GM21515 (cell line): ENCODE results near the gene WWTR1.

Source experiments
- ATAC-seq: cut with Tn5 transposase; IDR thresholded peaks from one replicate; pipeline ENCODE4 v1.9.1; 2021; ENCODE audit not compliant: unreplicated experiment

The WWTR1 gene

DNA sequence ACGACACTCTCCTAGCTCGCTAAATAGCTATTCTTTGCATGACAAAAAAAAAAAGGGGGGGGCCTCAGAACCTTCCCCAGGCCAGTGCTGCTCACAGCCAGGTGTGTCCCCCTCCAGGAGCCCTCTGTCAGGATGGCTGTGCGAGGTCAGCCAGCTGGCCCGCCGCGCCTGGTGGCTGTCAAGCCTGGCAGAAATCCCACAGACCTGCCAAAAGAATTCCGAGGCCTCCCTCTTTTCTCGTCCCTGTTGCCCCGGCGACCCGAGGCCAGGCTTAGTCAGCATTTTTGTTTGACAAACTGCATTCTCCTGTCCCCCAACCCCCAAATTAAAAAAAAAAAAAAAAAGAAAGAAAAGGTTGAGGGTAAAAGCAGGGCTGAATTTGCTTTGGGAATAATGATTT lies 121.4 kb downstream of the WWTR1 start:
- no peak for ATAC-seq

DNA sequence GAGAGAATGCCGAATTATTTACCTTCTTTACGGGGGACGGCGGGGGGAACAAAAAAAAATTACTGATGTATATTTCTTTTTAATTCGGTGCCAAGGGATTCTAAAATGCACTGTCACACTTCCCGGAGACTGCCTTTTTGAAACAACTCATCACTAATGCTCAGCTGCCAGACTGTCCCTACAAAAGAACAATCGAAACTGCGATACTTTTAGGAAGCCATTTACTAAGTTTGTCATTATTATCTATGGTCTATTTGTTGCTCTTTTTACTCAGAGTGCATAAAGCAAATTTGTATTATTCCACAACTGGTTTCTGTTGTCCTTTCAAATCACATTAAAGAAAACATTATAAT lies 122.5 kb downstream of the WWTR1 start:
- no peak for ATAC-seq

DNA sequence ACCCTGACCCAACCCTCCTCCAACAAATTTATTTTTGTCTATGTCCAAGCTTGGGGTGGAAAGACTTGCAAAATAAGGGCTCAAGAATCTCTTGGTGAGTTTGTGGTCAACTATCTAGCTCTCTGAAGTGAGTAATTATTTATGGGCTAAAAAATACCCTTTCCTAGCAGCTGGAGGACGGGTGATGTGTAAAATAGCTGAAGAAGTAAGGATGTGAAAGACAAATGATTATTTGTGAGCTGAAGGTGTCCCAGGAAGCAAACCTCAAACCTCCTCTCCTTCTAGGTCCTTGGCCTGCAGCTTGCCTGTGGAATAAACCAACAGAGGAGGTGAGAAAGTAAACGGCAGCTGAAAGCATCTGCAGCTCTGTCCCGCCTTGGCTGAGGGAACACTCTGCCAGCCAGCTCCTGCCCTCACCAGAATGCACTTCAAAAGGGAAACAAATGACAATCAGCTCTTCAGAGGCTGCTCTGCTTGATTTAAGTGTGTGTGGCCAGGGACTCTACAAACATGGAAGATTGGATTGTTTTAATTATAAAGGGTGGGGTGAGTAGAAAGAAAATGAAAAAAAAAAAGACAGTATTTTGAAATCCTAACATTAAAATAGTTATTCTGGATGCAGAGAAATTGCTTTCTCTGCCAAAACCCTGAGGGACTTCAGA lies 123.0 kb downstream of the WWTR1 start:
- ATAC-seq = no peak

DNA sequence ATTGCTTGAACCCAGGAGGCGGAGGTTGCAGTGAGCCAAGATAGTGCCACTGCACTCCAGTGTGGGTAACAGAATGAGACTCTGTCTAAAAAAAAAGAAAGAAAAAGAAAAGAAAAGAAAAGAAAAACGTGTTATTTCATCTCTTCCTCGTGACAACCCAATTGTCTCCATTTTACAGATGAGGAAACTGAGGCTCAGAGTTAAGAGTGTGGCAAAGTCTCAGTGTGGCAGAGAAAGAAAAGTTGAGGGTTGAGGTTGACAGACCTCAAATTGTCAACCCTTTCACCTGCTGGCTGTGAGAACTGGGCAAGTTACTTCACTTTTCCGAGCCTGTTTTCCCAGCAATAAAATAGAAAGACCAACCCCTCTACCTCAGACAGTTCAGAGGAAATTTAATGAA lies 123.7 kb downstream of the WWTR1 start:
- ATAC-seq = no peak

DNA sequence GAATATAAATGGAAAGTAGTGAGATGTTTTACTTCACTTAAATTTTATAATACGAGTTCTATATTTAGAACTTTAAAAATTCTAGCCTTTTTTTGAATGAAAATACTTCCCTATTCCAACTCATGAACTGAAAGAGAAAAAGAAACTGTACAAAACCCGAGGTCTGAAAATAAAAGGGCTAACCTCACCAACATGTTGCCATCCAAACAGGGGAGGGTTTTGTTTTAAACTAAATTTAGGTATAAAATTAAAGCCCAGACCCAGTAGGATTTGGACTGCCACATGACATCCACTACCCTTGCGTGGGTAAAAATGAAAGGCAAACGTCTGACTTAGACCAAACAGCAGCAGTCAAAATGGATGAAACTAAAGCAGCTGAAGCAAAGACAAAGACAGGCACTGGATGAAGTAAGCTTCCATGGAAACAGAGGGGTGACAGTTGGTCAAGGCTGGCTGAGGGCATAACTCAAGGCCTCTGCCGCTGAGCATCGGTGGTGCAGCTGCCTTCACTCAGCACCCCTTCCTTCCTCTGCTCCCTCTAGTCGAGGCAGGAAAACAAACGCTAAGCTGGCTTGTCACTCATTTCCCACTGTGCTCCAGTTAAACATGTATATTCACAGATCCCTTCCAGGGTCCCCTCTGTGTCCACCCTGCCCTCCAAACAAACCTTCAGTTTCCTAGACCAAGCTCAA lies 125.2 kb downstream of the WWTR1 start:
- no peak for ATAC-seq

DNA sequence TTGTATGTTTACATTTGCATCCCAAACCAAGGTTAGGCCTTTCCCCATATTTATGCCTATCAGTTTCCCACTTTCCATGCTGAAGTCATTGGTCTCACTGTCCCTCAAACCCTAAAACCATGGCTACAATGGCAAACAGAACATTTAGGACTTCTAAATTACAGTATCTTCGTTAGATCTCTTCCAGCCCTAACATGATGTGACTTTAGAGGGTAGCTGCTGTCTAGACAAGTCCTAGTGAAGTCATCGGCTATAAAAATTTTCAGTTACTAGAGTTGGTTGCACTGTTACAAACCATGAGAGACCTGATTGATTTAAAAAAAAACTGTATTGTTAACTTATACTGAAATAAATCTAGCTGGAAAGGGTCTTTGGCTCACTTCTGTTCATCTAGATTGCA lies 128.7 kb downstream of the WWTR1 start:
- ATAC-seq = no peak

DNA sequence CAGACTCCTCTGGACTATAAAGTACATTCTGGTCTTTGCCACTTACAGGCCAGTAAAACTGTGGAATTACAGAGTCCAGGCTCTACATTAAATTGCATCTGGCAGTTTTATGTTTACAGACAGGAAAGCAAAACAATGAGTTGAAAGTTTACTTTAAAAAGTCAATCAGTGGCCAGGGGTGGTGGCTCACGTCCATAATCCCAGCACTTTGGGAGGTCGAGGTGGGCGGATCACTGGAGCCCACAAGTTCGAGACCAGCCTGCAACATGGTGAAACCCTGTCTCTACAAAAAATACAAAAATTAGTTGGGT lies 129.5 kb downstream of the WWTR1 start:
- ATAC-seq = no peak

DNA sequence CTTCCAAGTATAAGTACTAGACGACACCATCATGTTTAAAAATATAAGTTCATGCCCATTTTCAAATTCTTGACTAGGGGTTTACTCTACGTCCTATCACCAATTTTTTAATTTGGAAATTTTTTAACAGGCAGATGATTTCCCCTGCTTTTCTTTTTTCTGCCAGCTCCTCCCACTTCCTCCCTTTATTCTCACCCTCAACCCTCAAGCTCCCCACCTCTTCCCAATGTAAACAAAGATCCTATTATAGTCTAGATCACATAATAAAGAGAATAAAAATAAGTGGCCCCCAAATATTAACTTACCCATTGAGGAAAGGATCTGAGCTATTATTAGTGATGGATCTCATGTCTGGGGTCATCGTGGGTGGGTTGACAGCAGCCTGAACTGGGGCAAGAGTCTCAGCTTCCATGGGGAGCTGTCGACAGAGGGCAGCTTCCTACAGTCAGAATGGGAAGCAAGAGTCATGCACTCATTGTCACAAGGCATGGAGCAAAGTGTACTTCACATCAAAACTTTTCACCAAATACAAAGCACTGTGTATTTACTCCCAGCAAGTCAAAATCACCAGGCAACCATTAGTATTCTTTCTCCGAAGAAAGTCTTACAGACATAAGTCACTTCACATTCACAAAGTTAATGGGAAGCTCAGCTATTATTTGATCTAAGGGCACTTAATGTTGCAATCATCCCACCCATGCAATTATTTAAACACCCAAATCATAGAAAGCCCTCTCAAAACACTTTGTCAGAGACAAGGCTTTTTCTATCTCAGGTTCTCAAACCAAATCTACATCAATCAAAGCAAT lies 130.1 kb downstream of the WWTR1 start:
- no peak for ATAC-seq

DNA sequence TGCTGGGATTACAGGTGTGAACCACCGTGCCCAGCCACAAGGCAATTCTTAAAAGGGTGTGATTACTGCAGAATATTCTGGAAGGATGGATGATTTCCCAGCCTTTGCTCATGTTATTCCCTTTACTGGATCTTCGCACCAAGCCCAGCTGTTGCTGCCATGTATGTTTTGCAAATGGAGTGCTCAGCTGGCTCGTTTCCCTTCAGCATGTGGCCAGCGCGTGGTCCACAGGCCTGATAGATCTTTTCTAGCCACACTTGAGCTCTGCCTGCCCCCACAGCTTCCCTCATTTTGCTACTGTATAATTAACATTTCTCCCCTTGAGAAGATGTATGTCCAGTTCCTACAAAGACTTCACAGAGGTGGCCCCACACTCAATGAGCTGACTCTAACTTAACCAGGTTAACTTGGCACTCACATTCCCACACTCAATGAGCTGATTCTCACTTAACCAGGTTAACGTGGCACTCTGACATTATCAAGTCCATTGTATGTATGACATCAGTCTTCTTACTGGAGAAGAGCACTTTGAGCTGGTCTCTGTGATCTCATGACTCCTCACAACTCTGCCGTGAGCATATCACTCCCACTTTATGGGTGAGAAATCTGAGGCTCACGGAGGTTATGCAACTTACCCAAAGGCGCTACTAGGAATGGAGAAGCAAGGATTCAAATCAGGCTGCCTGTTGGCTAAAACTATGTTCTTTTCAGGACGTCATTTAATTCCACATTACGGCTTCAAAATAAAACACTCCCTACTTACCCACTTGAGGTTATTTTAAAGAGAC lies 134.1 kb downstream of the WWTR1 start:
- no peak for ATAC-seq

DNA sequence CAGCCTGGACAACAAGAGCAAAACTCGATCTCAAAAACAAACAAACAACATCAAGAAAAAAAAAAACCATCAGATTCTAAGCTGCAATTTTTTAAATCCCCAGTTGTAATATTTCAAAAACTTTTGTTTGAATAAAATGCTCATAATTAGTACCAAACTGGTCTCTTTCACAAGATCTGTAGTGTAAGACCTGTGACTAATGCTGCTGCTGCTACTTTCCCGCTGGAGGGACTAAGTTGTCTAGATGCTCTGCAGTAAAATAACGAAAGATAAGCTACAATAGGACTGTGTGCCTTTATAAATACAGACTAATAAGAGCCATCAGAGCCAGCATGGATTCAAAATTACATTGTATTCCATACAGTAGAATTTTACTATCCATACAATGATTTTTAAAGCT lies 137.9 kb downstream of the WWTR1 start:
- ATAC-seq = no peak

DNA sequence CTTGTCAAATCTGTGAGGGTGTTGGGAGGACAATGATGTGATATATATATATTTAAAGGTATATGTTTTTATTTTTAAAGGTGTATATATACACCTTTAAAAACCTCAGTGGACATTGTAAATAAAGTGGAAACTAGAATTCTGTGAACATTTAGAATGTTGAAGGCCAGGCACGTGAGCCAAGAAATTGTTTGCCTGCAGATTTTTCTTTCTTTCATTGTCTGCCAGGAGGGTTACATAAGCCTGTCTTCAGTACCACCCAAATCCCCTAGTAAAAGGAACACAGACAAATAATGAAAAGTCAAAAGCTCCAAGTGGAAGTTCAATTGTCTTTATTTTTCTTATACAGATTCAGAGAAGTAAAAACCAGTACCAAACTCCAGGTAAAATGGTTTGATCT lies 140.9 kb downstream of the WWTR1 start:
- no peak for ATAC-seq

DNA sequence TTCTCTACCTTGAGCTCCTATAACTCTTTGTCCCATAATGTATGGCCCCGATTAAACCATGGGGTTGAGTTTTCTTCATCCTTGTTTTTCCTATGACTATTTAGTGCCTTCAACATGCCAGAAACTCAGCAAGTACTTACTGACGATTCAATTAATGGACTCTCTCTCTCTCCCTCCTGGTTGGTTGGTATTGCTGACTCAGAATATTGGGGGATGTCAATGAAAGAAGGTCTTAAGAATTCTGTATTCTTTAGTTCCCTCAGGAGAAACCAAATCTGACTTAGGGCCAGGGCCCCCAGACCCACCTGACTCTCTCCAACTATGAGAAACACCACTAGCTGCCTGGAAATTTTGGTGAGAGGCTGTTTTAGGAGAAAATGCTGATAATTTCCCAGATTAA lies 142.6 kb downstream of the WWTR1 start:
- ATAC-seq = no peak

DNA sequence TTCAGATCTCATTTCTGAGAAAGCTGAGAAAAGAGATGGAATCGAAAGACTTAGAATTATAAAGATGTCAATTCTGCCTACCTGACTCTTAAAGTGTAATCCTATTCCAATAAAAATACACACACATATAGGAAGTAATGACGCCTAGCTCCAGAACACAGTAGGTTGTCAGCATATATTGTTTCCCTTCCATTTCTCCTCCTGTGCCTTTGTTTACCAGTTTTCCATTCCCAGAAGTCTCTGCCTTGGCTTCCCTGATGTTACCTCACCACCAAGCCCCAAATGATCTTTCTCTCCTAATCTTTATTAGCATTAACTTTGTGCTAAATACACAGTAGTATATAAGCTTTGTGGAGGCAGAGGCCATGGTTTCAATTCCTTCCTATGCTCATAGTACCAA lies 143.4 kb downstream of the WWTR1 start:
- no peak for ATAC-seq

DNA sequence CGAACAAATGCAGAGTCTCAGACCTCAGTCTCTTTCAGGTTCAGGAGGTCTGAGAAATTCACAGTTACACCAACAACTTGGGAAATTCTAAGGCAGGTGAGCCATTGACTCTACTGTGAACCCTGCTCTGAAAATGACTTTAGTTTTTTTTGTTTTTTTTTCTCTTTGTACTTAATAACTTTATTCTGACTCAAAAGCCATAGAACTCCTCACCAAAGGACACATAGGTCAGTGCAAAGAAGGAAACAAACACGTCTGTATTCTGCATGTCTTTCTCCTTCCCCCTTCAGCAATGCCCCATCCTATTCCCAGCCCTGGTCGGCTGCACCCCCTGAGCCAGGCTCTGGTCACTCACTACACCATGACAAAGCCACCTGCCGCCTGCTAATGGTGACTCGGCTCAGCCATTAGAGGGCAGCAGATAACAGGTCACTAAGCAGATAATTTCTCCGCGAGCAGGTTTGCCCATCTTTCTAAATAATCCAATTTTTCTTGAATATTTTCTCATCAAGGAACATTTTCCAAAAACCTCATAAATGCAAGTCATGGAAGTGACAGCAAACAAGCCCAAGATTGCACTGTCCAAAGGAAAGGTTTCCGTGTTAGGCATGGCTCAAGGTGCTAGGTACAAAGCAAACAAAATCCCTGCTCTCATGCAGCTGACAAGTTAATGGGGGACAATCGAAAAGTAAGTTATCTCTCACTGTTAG lies 145.6 kb downstream of the WWTR1 start:
- ATAC-seq = peak; percentile 81

DNA sequence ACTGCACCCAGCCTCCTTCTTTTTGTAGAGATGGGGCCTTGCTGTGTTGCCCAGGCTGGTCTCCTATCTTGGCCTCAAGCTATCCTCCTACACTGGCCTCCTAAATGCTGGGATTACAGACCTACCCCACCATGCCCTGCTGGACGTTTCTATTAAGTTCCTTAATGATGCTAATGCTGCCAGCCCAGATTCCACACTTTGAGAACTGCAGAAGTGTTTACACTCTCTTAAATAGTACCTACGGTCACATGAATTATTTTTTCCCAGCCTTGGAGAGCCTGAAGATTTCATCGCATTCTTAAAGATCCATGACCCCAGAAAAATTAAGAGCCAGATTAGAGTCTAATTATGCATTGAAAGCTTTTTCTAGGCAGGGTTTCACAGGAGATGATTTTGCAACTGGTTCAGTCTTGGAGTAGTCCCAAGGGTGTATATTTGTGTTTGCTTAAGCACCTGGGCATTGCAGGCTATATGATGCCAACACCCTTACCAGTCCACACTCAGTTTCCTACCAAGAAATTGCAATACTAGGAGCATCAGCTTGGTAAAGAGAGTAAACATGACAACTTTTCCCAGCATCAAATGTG lies 146.7 kb downstream of the WWTR1 start:
- no peak for ATAC-seq

DNA sequence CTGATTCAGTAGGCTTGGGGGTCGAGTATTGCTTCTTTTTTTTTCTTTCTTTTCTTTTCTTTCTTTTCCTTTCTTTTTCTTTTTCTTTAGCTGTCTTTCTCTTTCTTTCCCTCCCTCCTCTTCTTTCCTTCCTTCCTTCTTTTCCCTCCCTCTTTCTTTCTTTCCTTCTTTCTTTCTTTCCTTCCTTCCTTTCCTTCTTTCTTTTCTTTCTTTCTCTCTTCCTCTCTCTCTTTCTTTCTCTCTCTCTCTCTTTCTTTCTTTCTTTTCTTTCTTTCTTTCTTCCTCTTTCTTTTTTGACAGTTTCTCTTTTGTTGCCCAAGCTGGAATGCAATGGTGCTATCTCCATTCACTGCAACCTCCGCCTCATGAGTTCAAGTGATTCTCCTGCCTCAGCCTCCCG lies 147.3 kb downstream of the WWTR1 start:
- ATAC-seq = no peak

DNA sequence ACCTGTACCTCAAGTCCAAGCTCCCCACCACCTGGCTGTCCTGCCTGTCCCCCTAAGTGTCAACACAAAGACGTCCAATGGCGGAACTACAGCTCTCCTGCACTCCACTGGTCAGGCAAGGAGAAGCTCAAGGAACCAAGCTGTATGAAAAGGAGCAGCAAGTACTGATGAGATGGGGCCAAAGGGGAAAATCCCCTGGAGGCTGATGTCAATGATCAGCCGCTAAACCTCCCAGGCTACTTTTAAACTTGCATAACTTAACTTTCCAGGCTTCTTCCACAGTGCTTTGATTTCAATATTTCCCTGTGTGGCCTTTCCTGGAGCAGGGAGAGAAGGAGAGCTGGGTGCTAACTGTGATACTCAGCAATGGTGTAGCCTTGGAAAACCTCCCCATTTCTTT lies 148.3 kb downstream of the WWTR1 start:
- no peak for ATAC-seq

DNA sequence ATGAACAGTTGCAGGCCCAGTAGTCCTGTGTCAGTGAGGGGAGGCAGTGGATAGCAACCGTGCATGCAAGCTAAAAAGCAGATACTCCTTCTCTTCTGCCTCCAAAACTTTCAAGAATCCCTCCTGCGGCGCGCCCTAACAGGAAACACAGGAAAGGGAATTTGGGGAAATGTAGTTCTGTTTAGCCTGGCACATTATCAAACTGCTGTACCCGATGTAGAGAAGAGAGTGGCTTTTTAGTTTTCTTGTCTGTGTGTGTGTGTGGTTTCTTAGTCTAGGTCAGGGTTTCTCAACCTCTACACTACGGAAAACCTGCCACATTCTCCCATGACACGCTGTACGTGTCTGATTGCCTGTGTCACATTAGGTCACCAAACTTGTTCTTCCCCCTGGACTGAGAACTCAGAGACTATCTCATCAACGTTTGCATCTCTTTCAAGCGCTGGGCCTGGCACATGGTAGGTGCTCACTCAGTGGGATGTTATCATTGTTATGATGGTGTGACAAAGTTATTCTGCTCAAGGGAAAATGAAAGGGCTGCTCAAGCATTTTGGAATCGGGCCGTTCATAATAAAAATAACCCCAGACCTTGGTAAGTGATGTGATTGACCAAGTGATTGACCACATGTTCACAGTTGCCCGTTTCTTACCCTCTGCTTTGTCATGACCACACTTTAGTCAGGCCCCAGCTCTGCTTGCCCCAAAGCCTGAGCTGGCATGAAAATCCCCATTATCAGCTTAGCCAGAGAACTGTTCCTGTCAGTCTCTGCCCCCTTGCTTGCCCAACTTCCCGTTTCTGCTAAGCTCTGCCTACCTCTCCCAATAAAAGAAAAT lies 150.1 kb downstream of the WWTR1 start:
- no peak for ATAC-seq

DNA sequence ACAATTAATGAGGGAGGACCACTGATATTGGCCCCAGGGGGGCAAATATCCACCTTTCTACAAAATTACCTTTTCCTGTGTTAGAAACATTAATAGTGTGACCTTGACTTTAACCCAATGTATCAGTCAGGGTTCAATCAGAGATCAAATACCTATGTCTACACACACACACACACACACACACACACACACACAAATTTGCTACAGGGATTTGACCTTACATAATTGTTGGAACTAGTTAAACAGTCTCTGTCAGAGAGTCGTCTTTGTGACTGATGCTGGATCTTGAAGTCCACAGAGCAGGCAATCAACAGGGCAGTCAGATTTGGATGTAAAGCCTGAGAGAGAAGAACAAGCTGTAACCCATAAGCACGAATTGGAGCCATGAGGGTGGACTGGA lies 150.9 kb downstream of the WWTR1 start:
- no peak for ATAC-seq

DNA sequence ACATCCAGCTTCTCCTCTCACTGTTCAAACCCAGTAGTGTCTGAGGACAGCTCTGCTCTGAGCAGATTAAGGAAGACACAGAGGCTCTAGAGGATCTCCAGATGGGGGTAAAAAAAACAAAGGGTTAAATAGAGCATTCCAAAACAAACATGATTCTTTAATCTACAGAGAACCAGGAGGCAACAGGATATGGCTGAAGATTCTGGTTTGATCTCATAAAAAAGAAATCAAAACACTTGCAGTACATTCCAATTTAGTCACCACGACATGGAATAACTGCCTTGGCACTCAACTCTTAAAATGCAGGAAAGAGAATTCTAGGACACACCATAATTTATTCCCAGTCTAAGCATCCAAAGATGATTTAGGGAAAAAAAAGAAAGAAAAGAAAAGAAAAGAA lies 151.3 kb downstream of the WWTR1 start:
- no peak for ATAC-seq
